ENCODE data around the gene SREBF2. TPM values are rescaled to one million over a fixed set of nuclear protein-coding genes. Genes with fewer than 3 reads are reported as not detected.

The SREBF2 gene
- total RNA-seq, 1 experiment from 2014 or later = 40.0 TPM

DNA sequence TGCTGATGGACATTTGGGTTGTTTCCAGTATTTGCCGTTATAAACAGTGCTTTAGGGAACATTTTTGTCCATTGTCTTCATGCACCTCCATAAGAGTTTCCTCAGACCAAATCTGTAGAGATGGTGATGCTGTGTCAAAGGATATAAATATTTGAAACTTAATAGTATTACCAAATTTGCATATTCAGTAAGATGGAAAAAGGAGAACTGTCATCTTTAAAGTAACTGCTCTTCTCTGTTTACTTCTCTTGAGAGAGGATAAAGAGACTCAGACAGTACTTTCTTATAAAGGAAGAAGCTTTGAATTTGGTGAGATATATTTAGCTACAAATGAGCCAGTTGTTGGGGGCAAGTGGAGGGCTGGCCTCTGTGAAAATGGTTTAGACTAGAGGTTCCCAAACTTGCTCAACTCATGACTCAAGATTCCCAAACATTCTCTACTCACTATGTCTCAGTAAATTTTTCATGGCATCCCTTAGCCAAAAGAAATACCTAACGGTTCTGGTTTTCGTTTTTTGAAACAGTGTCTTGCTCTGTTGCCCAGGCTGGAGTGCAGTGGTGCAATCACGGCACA is 55.8 kb downstream of the SREBF2 start:
- Histone ChIP-seq H4K20me1 (ENCODE audit: low read length) (no peaks in the 10 kb centered on the region), H3K79me2 (ENCODE audit: low read length) (no peaks in the 10 kb centered on the region), H3F3A (ENCODE audit: low read length, unreplicated experiment) (no peaks in the 10 kb centered on the region), H3K36me3 (ENCODE audit: low read depth, low read length) (peaks cover 36% of the 10 kb centered on the region), H3K9me3 (ENCODE audit: low read length) (no peaks in the 10 kb centered on the region), H3K4me3 (ENCODE audit: low read length) (no peak overlapping the region), H2AFZ (ENCODE audit: low read length) (no peak overlapping the region), H3K27me3 (ENCODE audit: low read length) (no peaks in the 10 kb centered on the region), H3K9me2 (replicated peaks; ENCODE audit: low read length) (no peaks in the 10 kb centered on the region), H3K9ac (ENCODE audit: low read length) (no peak overlapping the region), H3K27ac (ENCODE audit: low read length) (no peak overlapping the region), H3K4me1 (ENCODE audit: insufficient read depth, low read length) (no peaks in the 10 kb centered on the region), H3K4me2 (ENCODE audit: low read length) (no peak overlapping the region)
- DNase-seq = no peak
- intact Hi-C loops (cut with micrococcal nuclease) = no loop called here
- no TSS peak for BruUV-seq (replicated peaks)
- ChIA-PET POLR2A (ENCODE audit: unreplicated experiment) (no interaction called here), CTCF (no interaction called here)
- ATAC-seq = no peak
- TF ChIP-seq, protein P1, sequence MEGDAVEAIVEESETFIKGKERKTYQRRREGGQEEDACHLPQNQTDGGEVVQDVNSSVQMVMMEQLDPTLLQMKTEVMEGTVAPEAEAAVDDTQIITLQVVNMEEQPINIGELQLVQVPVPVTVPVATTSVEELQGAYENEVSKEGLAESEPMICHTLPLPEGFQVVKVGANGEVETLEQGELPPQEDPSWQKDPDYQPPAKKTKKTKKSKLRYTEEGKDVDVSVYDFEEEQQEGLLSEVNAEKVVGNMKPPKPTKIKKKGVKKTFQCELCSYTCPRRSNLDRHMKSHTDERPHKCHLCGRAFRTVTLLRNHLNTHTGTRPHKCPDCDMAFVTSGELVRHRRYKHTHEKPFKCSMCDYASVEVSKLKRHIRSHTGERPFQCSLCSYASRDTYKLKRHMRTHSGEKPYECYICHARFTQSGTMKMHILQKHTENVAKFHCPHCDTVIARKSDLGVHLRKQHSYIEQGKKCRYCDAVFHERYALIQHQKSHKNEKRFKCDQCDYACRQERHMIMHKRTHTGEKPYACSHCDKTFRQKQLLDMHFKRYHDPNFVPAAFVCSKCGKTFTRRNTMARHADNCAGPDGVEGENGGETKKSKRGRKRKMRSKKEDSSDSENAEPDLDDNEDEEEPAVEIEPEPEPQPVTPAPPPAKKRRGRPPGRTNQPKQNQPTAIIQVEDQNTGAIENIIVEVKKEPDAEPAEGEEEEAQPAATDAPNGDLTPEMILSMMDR (conservative IDR thresholded peaks at IDR 0.05; ENCODE audit: low read depth, low read length) = no peak
- no peak for TF ChIP-seq EZH2phosphoT487 (IDR thresholded peaks at IDR 0.05; ENCODE audit: borderline replicate concordance, low read length)
- no peak for TF ChIP-seq EZH2 (IDR thresholded peaks at IDR 0.05; ENCODE audit: low read length, unreplicated experiment)

DNA sequence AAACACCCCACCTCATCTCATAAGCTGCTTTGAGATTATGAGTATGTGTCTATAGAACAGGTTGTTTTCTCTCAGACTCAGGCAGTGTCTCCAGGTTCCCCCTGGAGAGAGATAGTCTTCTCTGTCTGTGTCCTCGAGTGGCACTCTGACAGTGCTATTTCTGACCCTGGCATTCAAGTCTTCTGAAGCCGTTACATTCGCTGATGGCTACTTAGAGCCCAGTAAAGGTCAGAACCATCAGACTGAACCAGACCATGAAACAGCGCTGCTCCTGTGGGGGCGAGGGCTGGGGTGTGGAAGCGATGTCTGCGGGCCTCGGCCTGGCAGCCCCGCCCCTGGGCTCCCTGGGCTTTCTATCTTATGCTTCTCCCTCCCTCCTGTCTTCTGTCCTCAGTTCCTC is 58.5 kb downstream of the SREBF2 start:
- TF ChIP-seq, protein P1 (conservative IDR thresholded peaks at IDR 0.05; ENCODE audit: low read depth, low read length) = no peak
- TF ChIP-seq EZH2 (IDR thresholded peaks at IDR 0.05; ENCODE audit: low read length, unreplicated experiment) (no peak), EZH2phosphoT487 (IDR thresholded peaks at IDR 0.05; ENCODE audit: borderline replicate concordance, low read length) (no peak)
- POLR2A ChIA-PET (ENCODE audit: unreplicated experiment) = no interaction called here
- CTCF ChIA-PET = no interaction called here
- ATAC-seq (no peak), DNase-seq (no peak)
- Histone ChIP-seq H4K20me1 (ENCODE audit: low read length) (no peaks in the 10 kb centered on the region), H3K4me3 (ENCODE audit: low read length) (no peak overlapping the region), H3K9me2 (replicated peaks; ENCODE audit: low read length) (no peaks in the 10 kb centered on the region), H3K36me3 (ENCODE audit: low read depth, low read length) (peaks cover 14% of the 10 kb centered on the region), H3K79me2 (ENCODE audit: low read length) (no peaks in the 10 kb centered on the region), H2AFZ (ENCODE audit: low read length) (no peak overlapping the region), H3K9me3 (ENCODE audit: low read length) (no peaks in the 10 kb centered on the region), H3F3A (ENCODE audit: low read length, unreplicated experiment) (no peaks in the 10 kb centered on the region), H3K4me2 (ENCODE audit: low read length) (no peak overlapping the region), H3K4me1 (ENCODE audit: insufficient read depth, low read length) (no peaks in the 10 kb centered on the region), H3K9ac (ENCODE audit: low read length) (no peak overlapping the region), H3K27me3 (ENCODE audit: low read length) (no peaks in the 10 kb centered on the region), H3K27ac (ENCODE audit: low read length) (no peak overlapping the region)
- intact Hi-C loops (cut with micrococcal nuclease) = no loop called here
- BruUV-seq (replicated peaks) = no TSS peak

DNA sequence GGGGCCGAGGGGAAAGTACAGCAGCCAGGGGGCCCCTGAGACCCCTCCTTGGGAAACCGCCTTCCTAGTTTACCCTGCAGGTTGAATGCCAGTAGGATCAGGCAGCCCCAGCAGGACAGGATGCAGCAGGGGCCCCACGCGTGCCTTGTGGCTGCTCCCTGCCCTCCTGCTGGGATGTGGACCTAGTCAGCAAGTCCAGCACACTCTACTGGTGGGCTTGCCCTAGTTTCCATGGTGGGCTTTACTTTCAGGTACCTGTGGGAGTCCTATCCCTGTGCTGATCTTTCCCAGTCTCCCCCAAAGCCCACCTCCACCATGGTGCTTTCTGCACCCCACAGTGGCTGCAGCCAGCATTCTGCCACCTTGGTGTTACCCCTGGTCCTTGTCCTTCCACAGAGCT is 59.8 kb downstream of the SREBF2 start:
- DNase-seq = no peak
- no peaks in the 10 kb centered on the region for H3K4me1 ChIP-seq (ENCODE audit: insufficient read depth, low read length)
- no peaks in the 10 kb centered on the region for H3K9me3 ChIP-seq (ENCODE audit: low read length)
- H3K4me2 ChIP-seq (ENCODE audit: low read length) = no peak overlapping the region
- intact Hi-C loops (cut with micrococcal nuclease) = no loop called here
- H3K9ac ChIP-seq (ENCODE audit: low read length) = no peak overlapping the region
- H3K27me3 ChIP-seq (ENCODE audit: low read length) = no peaks in the 10 kb centered on the region
- H3K4me3 ChIP-seq (ENCODE audit: low read length) = no peak overlapping the region
- H4K20me1 ChIP-seq (ENCODE audit: low read length) = no peaks in the 10 kb centered on the region
- BruUV-seq (replicated peaks) = no TSS peak
- ChIA-PET POLR2A (ENCODE audit: unreplicated experiment) (interaction anchor here (0.6 kb wide), 1 partner anchor 18 kb away, joined by 11 read pairs; no protein-coding TSS in a partner anchor), CTCF (no interaction called here)
- no peaks in the 10 kb centered on the region for H3F3A ChIP-seq (ENCODE audit: low read length, unreplicated experiment)
- no peak for ATAC-seq
- no peaks in the 10 kb centered on the region for H3K9me2 ChIP-seq (replicated peaks; ENCODE audit: low read length)
- TF ChIP-seq, protein P1 (conservative IDR thresholded peaks at IDR 0.05; ENCODE audit: low read depth, low read length) = no peak
- TF ChIP-seq EZH2 (IDR thresholded peaks at IDR 0.05; ENCODE audit: low read length, unreplicated experiment) = no peak
- TF ChIP-seq EZH2phosphoT487 (IDR thresholded peaks at IDR 0.05; ENCODE audit: borderline replicate concordance, low read length) = no peak
- peaks cover 12% of the 10 kb centered on the region for H3K36me3 ChIP-seq (ENCODE audit: low read depth, low read length)
- no peak overlapping the region for H3K27ac ChIP-seq (ENCODE audit: low read length)
- no peaks in the 10 kb centered on the region for H3K79me2 ChIP-seq (ENCODE audit: low read length)
- H2AFZ ChIP-seq (ENCODE audit: low read length) = no peak overlapping the region

Data from PC-3 (cell line).